ENCODE measurements around the gene ERN1.
A peak's percentile ranks its signal among the peaks of the same experiment; 100 is the strongest.
"Not testable (repeated sequence)": the region's sequence is repeated elsewhere in the genome, so short reads cannot be mapped to it uniquely, and the experiment has no call there.

ERN1 gene

DNA sequence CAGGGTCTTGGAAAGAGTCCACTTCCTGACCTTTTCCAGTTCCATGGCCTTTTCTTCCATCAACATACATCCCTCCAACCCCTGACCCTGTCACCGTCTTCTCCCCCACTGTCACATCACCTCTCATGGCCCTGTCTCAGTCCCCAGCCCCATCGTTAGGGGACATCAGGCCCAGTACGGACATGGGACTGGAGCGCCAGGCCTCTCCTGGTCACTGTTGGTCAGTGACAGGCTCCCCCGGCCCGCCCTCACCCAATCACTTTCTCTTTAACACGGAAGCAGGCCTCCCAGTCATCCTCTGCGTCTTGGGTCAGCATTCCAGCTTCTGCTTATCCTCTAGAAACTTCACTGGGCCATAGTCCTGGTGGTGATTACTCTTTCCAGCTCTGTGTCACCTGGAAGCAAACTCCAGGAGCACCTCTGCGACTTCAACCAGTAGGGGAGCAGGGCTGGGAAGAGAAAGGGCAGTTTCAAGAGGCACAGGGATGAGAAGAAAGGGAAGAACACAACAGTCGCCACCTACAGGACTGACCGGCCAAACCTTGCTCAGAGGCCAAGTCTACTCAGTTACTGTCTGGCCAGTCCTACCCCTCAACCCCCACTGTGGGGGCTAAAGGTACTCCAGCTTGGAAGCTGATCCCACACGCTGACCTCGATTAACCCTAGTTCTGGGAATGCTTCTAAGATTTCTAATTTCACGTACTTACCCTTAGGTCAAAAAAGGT lies 93.6 kb downstream of the ERN1 start:
- Histone ChIP-seq H3K36me3 (ENCODE audit: control insufficient read depth, insufficient read depth, low read length) (peaks cover 18% of the 10 kb centered on the region), H3K4me1 (ENCODE audit: control insufficient read depth, insufficient read depth, low read length, poor library complexity, severe bottlenecking) (no peaks in the 10 kb centered on the region), H3K27ac (ENCODE audit: insufficient read depth, low read length, poor library complexity, severe bottlenecking) (no peak overlapping the region), H3K4me3 (ENCODE audit: insufficient read depth, low read depth, low read length, poor library complexity, severe bottlenecking) (no peak overlapping the region), H3K27me3 (replicated peaks; ENCODE audit: control insufficient read depth, insufficient read depth, low read length, poor library complexity, severe bottlenecking) (no peaks in the 10 kb centered on the region), H3K9me3 (ENCODE audit: control insufficient read depth, low read length) (no peaks in the 10 kb centered on the region)
- no peak for DNase-seq

GRCh38 chr17:64032081-64032480 lies 97.9 kb downstream of the ERN1 start:
- H3K27me3 ChIP-seq (replicated peaks; ENCODE audit: control insufficient read depth, insufficient read depth, low read length, poor library complexity, severe bottlenecking), result no peaks in the 10 kb centered on the region
- peaks cover 5% of the 10 kb centered on the region for H3K4me1 ChIP-seq (ENCODE audit: control insufficient read depth, insufficient read depth, low read length, poor library complexity, severe bottlenecking)
- no peak overlapping the region for H3K27ac ChIP-seq (ENCODE audit: insufficient read depth, low read length, poor library complexity, severe bottlenecking)
- no peaks in the 10 kb centered on the region for H3K9me3 ChIP-seq (ENCODE audit: control insufficient read depth, low read length)
- H3K36me3 ChIP-seq (ENCODE audit: control insufficient read depth, insufficient read depth, low read length), result no peaks in the 10 kb centered on the region
- no peak for DNase-seq
- H3K4me3 ChIP-seq (ENCODE audit: insufficient read depth, low read depth, low read length, poor library complexity, severe bottlenecking), result no peak overlapping the region

GRCh38 chr17:64028874-64029464 lies 101.0 kb downstream of the ERN1 start:
- peaks cover 26% of the 10 kb centered on the region for H3K4me1 ChIP-seq (ENCODE audit: control insufficient read depth, insufficient read depth, low read length, poor library complexity, severe bottlenecking)
- H3K4me3 ChIP-seq (ENCODE audit: insufficient read depth, low read depth, low read length, poor library complexity, severe bottlenecking), result no peak overlapping the region
- no peaks in the 10 kb centered on the region for H3K27me3 ChIP-seq (replicated peaks; ENCODE audit: control insufficient read depth, insufficient read depth, low read length, poor library complexity, severe bottlenecking)
- H3K9me3 ChIP-seq (ENCODE audit: control insufficient read depth, low read length), result no peaks in the 10 kb centered on the region
- DNase-seq, result peak; percentile 42 to 64 (median 52)
- no peaks in the 10 kb centered on the region for H3K36me3 ChIP-seq (ENCODE audit: control insufficient read depth, insufficient read depth, low read length)
- H3K27ac ChIP-seq (ENCODE audit: insufficient read depth, low read length, poor library complexity, severe bottlenecking), result no peak overlapping the region

DNA sequence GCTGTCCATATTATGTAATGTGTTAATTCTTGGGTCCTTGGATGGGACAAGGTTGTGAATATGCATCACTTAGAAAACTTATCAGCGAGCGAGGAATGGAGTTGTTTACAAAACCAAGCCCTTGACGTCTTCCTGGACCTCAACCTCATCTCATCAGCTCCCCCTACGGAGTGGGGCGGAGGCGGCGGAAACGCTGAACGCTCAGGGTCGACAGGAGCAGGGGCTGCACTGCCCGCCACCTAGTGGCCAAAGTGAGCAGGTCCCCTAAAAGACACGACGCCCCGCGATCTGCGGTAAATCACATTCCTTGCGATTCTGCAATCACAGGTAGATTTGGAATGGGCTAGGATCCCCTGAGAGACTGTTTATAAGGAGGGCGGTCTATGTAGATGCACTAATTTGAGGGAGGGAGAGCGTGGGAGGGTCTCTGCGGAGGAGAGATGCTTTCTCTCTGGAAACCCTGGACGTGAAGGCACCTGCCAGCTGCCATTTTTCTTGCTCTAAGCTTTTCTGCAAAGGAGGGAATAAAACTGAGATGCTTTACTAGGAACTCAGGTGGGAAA lies 104.1 kb downstream of the ERN1 start:
- Histone ChIP-seq H3K4me1 (ENCODE audit: control insufficient read depth, insufficient read depth, low read length, poor library complexity, severe bottlenecking) (peaks cover 47% of the 10 kb centered on the region), H3K27ac (ENCODE audit: insufficient read depth, low read length, poor library complexity, severe bottlenecking) (peak overlapping the region; percentile 92), H3K27me3 (replicated peaks; ENCODE audit: control insufficient read depth, insufficient read depth, low read length, poor library complexity, severe bottlenecking) (no peaks in the 10 kb centered on the region), H3K9me3 (ENCODE audit: control insufficient read depth, low read length) (no peaks in the 10 kb centered on the region), H3K4me3 (ENCODE audit: insufficient read depth, low read depth, low read length, poor library complexity, severe bottlenecking) (peak overlapping the region; percentile 39), H3K36me3 (ENCODE audit: control insufficient read depth, insufficient read depth, low read length) (no peaks in the 10 kb centered on the region)
- peak; percentile 91 to 92 (median 92) for DNase-seq

DNA sequence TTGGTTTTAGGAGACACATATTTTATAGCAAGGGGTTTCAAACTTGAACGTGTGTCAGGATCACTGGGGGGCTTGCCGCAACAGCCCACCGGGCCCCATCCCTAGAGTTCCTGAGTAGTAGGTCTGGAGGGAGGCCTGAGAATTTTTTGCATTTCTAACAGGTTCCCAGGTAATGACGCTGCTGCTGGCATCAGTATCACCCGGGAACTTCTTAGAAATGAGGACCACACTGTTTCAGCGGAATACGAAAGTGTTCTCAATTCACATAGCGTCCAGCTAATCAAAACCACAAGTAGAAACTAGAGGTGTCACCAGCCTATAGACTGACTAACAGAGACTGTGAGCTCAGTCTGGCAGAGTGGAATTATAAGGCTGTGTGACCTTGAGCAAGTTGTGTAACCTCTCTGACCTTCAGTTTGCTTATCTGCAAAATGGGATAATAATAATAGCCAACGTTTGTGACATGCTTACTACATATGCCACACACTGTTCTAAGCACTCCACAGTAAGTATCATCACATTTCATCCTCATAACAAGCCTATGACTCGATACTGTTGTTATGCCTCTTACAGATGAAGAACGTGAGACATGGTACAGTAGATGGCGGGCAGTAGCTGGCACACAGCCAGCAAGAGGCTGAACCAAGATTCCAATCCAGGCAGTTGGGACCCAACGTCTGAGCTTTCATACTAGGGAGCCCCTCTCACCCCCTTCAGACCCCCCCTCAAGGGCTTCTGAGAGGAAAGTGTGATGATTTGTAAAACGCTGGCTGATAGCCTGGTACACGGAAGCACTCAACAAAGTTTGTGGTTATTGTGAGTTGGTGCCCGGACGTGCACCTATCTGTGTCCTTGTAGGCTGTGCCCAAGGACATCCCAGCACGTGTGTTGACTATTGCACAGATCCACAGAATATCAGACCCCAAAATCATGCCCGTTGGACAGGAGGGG lies 104.9 kb downstream of the ERN1 start:
- DNase-seq, result peak; percentile 30 to 61 (median 54)
- Histone ChIP-seq H3K9me3 (ENCODE audit: control insufficient read depth, low read length) (no peaks in the 10 kb centered on the region), H3K27ac (ENCODE audit: insufficient read depth, low read length, poor library complexity, severe bottlenecking) (peak overlapping the region; percentile 92), H3K36me3 (ENCODE audit: control insufficient read depth, insufficient read depth, low read length) (no peaks in the 10 kb centered on the region), H3K4me1 (ENCODE audit: control insufficient read depth, insufficient read depth, low read length, poor library complexity, severe bottlenecking) (peaks cover 49% of the 10 kb centered on the region), H3K4me3 (ENCODE audit: insufficient read depth, low read depth, low read length, poor library complexity, severe bottlenecking) (peak overlapping the region; percentile 22), H3K27me3 (replicated peaks; ENCODE audit: control insufficient read depth, insufficient read depth, low read length, poor library complexity, severe bottlenecking) (no peaks in the 10 kb centered on the region)

DNA sequence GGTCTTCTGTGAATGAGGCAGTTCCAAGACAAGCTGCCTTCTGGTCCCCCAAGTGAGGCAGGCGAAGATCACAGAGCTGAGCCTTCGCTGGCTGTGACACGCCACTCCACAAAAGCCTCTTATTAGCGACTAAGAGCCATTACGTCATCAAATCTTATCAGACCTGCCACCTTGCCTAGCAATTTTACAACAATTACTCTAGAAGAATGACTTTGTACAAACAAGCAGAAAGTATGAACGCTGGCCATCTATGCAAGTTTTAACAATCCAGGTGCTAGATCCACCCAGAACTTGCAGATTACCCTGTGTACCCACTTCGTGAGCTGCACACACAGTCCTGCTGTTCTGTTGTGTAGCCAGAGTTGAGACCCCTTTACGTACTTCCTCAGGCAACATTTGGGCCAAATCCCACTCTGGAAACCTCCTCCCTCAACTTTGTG lies 105.7 kb downstream of the ERN1 start:
- H3K9me3 ChIP-seq (ENCODE audit: control insufficient read depth, low read length), result no peaks in the 10 kb centered on the region
- H3K4me3 ChIP-seq (ENCODE audit: insufficient read depth, low read depth, low read length, poor library complexity, severe bottlenecking), result peak overlapping the region; percentile 22
- H3K27me3 ChIP-seq (replicated peaks; ENCODE audit: control insufficient read depth, insufficient read depth, low read length, poor library complexity, severe bottlenecking), result no peaks in the 10 kb centered on the region
- H3K4me1 ChIP-seq (ENCODE audit: control insufficient read depth, insufficient read depth, low read length, poor library complexity, severe bottlenecking), result peaks cover 49% of the 10 kb centered on the region
- H3K36me3 ChIP-seq (ENCODE audit: control insufficient read depth, insufficient read depth, low read length), result no peaks in the 10 kb centered on the region
- peak overlapping the region; percentile 92 for H3K27ac ChIP-seq (ENCODE audit: insufficient read depth, low read length, poor library complexity, severe bottlenecking)
- no peak for DNase-seq

DNA sequence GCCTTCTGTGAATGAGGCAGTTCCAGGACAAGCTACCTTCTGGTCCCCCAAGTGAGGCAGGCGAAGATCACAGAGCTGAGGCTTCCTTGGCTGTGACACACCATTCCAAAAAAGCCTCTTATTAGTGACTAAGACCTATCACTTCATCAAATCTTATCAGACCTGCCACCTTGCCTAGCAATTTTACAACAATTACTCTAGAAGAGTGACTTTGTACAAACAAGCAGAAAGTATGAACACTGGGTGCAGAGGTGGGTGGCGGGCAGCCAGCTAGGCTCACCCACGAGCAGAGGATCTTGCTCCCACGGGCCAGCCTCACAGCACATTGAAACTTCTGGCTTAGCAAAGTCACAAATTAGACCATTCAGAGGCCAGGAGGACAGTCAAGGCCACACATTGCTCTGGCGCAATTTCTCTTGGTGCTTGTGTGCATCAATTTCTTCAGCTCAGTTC lies 107.3 kb downstream of the ERN1 start:
- peak overlapping the region; percentile 92 for H3K27ac ChIP-seq (ENCODE audit: insufficient read depth, low read length, poor library complexity, severe bottlenecking)
- H3K4me1 ChIP-seq (ENCODE audit: control insufficient read depth, insufficient read depth, low read length, poor library complexity, severe bottlenecking), result peaks cover 53% of the 10 kb centered on the region
- no peaks in the 10 kb centered on the region for H3K27me3 ChIP-seq (replicated peaks; ENCODE audit: control insufficient read depth, insufficient read depth, low read length, poor library complexity, severe bottlenecking)
- no peaks in the 10 kb centered on the region for H3K36me3 ChIP-seq (ENCODE audit: control insufficient read depth, insufficient read depth, low read length)
- H3K9me3 ChIP-seq (ENCODE audit: control insufficient read depth, low read length), result no peaks in the 10 kb centered on the region
- no peak for DNase-seq
- H3K4me3 ChIP-seq (ENCODE audit: insufficient read depth, low read depth, low read length, poor library complexity, severe bottlenecking), result no peak overlapping the region

DNA sequence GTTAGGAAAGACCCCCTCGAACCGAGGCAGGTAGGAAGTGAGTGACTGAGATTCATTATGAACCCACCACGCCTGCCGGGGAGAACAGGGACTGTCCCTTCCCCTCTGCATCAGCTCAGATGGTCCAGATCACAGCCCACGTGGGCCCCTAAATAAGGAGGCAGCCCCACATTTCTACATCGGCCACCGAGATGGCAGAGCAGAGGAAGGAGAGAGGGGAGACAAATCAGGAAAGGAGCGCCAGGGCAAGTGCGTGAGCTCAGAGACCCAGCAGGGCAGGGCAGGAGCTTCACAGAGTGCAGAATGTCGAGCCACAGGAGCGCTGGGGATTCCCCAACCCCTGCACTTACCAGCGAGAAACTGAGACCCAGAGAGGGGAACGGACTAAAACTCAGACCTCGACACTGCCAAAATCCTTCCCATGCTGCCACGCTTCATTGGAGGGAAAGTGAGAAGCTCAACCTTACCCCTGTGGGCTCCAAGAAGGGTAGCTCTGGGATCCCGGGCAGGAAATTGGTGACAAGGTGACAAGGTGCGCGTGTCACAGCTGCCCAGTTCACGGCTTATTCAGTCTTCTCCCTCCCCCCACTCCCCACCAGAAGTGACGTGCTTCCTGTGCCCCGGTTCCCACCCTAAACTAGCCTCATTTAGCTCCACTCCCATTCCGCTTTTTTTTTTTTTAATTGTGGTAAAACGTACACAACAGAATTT lies 109.7 kb downstream of the ERN1 start, which contains the start of gene ICAM2:
TSS of gene ICAM2 (minus strand) at position 578 of the 711 bp plus-strand sequence. CDS start 13,942 bp downstream, outside the sequence.
- H3K4me3 ChIP-seq (ENCODE audit: insufficient read depth, low read depth, low read length, poor library complexity, severe bottlenecking), result peak within 1 kb of the TSS; percentile 52
- H3K36me3 ChIP-seq (ENCODE audit: control insufficient read depth, insufficient read depth, low read length), result no peaks in the 10 kb centered on the region
- H3K27ac ChIP-seq (ENCODE audit: insufficient read depth, low read length, poor library complexity, severe bottlenecking), result peak within 1 kb of the TSS; percentile 92
- peaks cover 52% of the 10 kb centered on the region for H3K4me1 ChIP-seq (ENCODE audit: control insufficient read depth, insufficient read depth, low read length, poor library complexity, severe bottlenecking)
- H3K9me3 ChIP-seq (ENCODE audit: control insufficient read depth, low read length), result no peaks in the 10 kb centered on the region
- H3K27me3 ChIP-seq (replicated peaks; ENCODE audit: control insufficient read depth, insufficient read depth, low read length, poor library complexity, severe bottlenecking), result no peaks in the 10 kb centered on the region
- peak; percentile 92 to 93 (median 93) for DNase-seq

DNA sequence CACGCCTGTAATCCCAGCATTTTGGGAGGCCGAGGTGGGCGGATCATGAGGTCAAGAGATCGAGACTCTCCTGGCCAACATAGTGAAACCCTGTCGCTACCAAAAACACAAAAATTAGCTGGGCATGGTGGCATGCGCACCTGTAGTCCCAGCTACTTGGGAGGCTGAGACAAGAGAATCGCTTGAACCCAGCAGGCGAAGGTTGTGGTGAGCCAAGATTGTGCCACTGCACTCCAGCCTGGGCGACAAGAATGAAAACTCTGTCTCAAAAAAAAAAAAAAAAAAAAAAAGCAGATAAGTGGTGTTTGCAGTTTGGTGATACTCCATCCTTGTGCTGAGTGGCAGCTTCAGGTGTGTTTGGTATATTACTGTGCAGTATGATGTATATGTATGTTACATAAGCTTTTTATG lies 110.4 kb downstream of the ERN1 start:
- Histone ChIP-seq H3K4me3 (ENCODE audit: insufficient read depth, low read depth, low read length, poor library complexity, severe bottlenecking) (peak overlapping the region; percentile 52), H3K4me1 (ENCODE audit: control insufficient read depth, insufficient read depth, low read length, poor library complexity, severe bottlenecking) (peaks cover 50% of the 10 kb centered on the region), H3K27ac (ENCODE audit: insufficient read depth, low read length, poor library complexity, severe bottlenecking) (peak overlapping the region; percentile 92)
- H3K27me3 ChIP-seq (replicated peaks; ENCODE audit: control insufficient read depth, insufficient read depth, low read length, poor library complexity, severe bottlenecking); DNase-seq; H3K36me3 ChIP-seq (ENCODE audit: control insufficient read depth, insufficient read depth, low read length); H3K9me3 ChIP-seq (ENCODE audit: control insufficient read depth, low read length): not testable (repeated sequence)
